HG03108 (cell line): ENCODE data around the gene MFSD6L.

Experiments used
- ATAC-seq: cut with Tn5 transposase; IDR thresholded peaks from one replicate; pipeline ENCODE4 v1.9.1; 2021; ENCODE audit warnings: moderate library complexity; ENCODE audit not compliant: unreplicated experiment

Gene MFSD6L, protein sequence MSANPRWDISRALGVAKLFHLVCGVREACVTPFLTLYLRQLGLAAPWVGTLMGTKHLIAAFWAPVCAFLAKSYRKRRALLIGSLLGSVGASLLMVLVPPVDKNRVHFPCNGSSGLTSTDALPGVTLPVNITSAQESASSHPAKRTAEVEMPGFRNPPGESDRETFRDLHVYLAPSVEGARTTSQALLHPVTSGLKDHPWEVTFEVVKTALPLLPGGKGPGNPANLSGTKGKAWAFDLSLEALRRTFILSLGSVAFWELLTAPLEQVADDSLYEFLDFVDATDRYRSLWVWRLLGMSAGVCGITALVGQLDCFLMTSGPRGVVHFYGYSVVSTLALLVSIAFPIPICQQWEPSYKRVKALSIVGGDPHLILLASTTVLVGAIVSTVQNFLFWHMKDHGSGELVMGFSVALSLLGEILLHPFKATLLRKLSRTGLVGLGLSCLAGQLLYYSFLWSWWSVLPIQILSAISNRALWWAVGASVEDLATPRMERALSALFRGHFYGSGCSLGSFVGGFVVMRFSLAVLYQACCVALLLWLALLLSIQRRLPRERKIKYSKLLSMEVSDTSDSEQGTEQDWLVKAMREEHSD

DNA sequence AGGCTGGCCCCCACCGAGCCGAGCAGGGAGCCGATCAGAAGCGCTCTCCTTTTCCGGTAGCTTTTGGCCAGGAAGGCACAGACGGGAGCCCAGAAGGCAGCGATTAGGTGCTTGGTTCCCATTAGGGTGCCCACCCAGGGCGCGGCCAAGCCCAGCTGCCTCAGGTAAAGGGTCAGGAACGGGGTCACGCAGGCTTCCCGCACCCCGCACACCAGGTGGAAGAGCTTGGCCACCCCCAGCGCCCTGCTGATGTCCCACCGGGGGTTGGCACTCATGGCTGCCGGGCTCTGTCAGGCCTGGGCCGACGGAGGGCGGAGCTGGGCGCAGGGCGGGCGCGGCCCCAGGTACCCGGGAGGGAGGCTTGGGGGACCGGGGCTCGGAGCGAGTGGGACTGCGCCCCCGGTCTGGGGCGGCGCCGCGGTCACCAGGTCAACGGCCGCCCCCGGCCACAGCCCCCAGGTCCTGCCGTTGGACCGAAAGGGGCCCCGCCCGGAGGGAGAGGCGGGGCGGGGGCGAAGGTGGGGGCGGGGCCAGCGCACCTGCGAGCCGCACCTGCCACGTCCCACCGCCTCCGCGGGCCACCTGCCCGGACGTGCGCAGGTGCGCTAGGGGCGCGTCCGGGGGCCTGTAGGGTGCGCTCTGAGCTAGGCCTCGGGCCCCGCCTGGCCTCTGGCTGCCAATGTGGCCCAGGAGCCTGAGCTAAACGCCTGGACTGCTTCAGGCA, at the start of gene MFSD6L:
Gene MFSD6L (minus strand): TSS at position 520 of the 724 bp plus-strand sequence. CDS start 245 bp downstream, at position 275.
- ATAC-seq = no peak

DNA sequence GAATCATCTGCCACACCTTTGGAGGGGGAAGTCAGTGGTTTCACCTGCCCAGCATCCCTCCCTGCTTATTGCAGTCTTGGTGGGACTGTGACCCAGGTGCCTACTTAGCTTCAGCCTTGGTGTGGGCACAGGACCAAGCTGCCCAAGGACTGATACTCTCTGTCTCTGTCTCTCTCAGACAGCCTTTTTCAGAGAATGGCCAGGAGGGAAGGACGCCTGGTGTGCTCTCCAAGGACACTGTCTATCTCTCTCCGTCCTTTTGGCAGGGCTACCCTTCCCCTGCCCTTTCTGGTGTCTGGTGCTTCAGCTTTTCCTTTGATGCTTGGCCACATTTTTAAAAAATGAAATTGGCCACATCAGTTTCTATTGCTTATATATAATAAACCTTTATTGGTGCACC, 48.7 kb upstream of the MFSD6L start:
- no peak for ATAC-seq

DNA sequence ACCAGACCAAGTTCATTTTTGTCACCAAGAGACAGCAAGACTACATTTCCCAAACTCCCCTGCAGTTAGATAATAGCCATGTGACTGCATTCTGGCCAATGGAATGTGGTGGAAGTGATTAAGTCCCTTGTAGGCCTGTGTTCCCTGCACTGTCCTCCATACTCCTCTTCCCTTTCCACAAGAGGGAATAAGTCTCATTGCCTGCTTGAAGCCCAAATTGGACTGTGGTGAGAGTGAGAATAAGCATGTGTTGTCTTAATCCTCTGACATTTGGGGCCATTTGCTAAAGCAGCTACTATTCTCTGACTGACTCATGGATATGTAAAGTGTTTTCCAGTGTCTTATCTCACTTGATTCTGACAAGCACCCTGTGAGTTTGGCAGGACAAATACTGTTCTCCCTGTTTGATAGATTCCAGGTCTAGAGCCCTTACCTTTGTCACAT, 47.6 kb upstream of the MFSD6L start:
- ATAC-seq = no peak

DNA sequence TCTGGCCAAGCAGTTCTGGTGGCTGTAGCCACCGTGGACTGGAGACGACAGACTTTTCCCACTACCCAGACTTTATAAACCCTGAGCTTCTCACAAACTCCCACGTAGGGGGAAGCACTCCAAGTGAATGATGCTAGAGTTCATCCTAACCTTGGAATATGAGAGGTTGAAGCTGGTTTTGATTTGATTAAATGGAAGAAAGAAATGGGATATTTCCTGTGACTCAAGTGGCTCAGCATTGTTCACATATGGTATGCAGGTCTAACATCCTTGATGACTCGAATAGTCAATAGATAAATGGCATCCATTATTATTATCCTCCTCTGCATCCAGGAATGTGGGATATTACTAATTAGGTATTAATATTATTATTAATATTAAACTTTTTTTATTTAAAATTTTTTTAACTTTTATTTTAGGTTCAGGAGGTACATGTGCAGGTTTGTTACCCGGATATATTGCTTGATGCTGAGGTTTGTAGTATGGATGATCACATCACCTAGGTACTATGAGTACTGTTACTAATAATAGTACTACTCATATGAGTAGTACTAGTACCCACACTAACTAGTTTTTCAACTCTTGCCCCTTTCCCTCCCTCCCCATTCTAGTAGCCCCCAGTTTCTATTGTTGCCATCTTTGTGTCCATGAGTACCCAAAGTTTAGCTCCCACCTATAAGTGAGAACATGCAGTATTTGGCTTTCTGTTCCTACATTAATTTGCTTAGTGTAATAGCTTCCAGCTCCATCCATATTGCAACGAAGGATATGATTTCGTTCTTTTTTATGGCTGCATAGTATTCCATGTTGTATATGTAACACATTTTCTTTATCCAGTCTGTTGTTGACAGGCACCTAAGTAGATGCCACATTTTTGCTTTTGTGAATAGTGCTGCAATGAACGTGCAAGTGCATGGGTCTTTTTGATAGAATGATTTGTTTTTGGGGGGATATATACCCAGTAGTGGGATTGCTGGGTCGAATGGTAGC, 45.4 kb upstream of the MFSD6L start:
- no peak for ATAC-seq

DNA sequence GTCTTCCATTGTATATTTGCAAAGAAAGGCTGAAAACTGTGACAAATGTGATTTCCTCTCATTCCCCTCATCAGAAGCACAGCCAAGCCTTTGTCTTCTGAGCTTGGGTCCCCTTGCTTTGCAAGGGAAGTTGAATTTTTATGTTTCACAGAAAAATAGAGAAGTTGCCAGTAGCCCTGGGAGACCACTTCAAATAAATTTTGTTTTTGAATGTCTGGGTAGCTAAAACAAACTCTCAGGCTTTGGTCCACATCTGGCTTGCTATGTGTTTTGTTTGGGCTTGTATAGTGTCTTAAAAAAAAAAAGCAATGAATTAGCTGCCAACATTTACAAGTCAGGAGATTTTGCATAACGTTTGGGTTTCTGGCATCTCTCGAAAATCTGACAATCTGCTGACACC, 44.2 kb upstream of the MFSD6L start:
- no peak for ATAC-seq

DNA sequence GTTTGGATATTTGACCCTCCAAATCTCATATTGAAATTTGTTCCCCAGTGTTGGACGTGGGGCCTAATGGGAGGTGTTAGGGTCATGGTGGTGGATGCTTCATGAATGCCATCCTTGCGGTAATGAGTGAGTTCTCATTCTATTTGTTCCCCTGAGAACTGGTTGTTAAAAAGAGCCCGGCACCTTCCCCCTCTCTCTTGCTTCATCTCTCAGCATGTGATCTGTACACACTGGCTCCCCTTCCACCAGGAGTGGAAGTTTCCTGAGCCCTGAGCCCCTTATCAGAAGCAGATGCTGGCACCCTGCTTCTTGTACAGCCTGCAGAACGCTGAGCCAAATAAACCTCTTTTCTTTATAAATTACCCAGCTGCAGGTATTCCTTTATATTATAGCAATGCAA, 42.7 kb upstream of the MFSD6L start:
- no peak for ATAC-seq

DNA sequence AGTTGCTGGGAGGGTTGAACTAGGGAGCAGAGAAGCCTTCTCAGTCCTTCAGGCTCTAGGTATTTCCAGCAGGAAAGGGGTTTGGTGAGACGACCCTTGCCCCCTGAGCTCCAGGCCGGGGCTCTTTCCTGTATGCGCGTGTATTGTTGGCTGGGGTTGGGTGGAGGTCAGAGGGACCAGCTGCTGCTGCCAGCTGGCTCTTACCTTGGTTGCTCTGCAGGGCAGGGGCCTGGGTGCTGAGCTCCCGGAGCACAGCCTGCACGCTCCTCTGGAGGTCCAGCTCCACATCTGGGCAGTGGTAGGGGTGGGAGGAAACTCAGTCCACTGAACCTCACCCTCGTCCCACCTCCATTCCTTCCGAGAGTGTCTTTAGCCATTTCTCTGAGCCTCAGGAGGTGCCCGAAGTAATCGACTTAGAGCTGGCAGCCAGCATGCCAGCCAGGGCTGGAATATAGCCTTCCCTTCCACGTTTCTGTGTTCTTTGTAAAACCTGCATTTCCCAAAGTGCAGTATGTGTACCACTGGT, 40.3 kb upstream of the MFSD6L start:
- no peak for ATAC-seq

DNA sequence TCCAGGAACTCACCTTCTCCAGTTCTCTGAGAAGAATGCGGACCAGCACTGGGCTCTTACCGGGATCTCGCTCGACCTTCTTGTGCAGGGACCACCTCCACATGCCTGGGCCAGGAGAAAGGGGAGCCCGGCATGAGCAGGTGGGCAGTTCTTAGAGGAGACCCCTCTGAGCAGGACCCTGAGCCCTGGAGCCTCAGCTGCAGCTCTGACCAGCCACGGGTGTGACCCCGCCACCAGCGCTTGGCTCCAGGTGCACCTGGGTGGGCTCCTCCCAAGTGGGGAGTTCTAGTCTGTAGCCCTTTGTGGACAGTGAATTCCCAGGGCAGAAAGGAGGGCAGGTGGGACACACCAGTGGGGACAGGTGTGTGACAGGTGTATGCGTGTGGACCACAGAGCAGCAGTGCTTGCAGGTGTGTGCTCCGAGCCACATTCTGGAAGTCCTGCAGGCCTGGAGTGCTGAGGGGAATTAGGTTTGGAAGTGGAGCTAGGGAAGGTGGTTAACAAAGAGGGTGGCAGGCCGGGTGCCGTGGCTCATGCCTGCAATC, 39.5 kb upstream of the MFSD6L start:
- no peak for ATAC-seq

DNA sequence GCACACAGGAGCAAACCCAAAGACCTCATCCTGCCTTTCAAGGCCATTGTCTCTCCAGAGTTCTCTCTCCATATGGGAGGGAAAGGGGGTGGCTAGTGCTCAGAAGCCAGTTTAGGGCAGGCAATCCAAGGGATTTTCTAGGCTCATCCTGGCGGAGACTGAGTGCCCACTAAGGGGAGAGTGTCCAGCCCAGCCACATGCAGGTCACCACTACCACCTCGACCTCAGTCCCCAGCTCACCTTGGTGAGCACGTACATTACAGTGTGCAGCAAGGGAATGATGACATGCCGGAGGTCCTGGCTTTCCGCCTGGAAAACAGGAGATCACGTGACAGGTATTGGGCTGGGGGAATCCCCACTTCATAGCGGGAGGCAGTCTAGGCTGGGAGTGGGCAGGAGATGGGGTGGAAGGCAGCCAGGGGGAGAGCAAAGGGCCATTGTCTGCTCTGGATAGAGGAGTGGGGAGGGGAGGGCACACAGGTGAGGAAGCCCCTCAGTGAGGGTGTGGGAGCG, 38.5 kb upstream of the MFSD6L start:
- ATAC-seq = no peak

DNA sequence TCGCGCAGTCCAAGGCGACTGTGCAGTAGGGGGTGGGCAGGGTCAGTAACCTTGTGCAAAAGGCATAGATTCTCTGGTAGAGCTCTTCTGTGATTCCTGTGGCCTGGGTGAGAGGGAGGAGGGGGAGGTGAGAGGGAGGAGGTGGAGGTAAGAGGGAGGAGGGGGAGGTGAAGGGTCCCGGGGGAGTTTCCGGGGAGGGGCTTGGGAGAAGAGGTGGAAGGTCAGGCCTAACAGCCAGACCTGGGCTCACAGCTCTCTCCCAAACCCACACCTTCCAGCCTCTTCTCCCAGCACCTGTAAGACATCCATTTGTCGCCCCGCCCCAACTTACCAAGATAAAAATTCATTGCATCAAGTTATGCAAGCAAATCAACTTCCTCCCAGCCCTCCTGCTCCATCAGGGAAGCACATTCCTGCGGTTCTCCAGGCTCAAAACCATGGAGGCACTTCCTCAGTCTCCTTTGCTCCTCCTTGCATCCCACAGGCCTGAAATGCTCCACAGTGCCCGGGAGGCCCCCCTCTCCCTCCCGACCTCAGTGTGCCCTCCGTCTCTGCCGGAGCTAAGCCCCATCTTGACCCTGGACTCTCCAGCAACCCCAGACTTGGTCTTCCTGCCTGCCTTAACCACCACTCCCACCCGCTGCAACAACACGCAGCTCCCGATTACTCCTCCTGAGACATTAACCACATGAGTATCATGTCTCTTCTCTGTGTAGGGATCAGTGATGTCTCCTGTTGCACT, 37.8 kb upstream of the MFSD6L start:
- no peak for ATAC-seq

DNA sequence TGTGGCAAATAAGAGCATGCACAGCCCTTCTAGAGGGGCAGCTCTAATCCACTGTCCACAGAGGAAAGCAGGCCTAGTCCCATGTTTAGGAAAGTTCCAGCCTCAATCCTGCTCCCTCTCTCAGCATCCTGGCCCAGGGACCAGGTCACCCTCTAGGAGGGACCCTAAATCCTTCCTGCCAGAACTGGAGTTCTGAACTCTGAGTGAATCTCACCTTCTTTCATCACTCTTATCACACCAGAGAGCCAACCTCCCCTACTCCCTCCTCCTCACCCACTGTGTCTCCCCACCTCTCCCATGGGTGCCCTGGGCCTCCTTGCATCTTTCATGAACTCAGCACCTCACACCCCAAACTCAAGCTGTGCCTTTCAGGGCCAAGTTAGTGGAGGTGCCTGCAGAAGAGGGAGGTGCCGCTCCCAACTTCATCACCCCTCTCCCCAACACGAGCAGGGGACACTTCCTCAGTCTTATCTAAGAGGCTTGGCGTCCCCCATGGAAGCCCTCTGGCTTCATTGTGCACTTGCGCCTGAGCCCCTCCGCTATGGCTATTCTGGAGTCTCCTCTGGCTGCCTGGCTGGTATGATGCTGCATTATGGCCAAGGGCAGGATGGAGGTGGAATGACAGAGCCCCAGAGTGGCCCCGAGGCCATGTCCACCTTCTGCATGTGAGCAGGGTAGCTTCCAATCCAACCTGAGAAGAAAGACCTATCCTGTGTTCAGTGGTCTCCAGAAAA, 36.6 kb upstream of the MFSD6L start:
- no peak for ATAC-seq

DNA sequence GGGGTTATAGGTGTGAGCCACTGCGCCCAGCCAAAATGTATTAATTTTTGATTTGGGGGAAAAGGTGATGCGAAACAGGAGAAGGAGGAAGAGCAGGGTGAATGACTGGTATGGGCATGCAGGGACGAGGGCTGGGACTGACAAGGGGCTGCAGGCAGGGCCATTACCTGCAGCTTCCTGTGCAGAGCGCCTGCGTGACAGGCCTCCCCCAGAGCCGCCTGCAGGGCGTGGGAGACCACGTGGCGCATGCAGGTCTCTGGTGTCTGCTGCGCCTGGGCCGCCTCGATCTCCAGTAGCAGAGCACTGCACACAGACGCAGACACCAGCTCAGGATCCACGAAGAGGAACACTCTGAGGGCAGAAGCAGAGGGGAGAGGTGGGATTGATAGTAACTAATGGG, 35.9 kb upstream of the MFSD6L start:
- ATAC-seq = no peak

DNA sequence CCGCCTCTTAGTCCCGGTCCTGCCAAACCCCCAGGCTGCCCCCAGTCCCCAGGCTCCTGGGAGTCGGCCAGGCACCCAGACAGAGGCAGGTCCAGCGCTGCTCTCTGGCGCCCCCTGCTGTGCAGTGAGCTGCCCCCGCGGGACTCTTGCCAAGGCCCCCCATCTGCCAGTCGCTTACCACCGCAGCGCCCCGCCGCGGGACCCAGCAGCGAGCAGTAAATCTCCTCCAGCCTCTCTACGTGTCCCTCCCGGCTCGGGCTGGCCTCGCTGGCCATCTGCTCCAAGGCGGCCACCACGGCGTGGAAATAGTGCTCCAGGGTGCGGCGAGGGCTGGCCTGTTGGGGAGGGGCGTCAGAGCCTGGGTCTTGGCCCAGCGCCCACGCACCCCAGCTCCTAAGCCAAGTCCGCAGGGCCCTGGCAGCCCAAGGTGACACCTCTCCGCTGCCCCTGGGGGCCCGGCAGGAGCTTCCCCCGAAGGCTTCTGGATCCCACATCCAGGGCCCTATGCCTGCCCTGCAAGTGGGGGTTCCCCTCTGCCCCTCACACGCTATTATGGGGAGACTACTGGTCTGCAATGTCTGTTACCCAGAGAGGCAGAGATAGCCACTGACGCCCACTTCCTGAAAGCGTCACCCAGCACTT, 33.7 kb upstream of the MFSD6L start:
- ATAC-seq = no peak

DNA sequence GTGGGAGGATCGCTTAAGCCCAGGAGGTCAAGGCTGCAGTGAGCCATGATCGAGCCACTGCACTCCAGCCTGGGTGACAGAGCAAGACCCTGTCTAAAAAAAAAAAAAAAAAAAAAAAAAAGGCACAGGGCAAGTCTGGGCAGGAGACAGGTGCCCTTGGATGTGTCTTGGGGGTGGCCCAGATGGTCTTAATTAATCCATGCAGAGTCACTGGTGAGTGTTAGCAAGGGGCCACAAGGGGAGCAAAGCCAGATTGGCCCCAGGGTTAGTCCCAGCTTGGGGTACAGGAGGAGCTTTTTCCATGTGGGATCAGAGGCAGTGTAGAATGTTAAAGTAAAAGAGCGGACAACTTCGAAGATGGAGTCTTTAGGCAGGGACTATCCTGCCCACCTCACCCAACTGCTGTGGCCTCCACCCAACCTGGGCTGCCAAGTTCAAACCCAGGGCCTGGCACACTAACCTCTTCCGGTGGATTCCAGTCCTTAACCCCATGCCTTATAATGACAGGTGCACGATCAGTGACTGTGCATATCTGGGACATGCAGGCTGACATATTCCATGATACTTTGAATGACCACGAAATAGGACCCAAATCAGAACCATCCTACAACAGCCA, 32.2 kb upstream of the MFSD6L start:
- ATAC-seq = no peak

DNA sequence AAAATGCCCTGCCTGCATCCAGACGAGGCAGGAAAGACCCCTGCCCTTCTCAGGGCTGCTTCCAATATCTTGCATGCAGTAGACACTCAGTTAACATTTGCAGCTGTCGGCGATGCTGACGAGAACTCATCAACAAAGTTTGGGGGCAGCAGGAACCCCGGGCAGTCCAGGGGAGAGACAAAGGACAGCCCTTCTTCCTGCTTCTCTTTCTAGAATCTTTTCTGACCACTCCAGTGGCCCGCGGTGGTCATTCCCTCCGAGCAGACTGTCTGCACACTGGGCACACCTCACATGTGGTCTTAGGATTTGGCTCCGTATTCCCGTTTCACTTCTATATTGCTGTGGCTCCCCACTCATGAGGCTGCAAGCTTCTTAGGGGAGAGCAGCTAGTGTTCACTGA, 31.0 kb upstream of the MFSD6L start:
- ATAC-seq = no peak

DNA sequence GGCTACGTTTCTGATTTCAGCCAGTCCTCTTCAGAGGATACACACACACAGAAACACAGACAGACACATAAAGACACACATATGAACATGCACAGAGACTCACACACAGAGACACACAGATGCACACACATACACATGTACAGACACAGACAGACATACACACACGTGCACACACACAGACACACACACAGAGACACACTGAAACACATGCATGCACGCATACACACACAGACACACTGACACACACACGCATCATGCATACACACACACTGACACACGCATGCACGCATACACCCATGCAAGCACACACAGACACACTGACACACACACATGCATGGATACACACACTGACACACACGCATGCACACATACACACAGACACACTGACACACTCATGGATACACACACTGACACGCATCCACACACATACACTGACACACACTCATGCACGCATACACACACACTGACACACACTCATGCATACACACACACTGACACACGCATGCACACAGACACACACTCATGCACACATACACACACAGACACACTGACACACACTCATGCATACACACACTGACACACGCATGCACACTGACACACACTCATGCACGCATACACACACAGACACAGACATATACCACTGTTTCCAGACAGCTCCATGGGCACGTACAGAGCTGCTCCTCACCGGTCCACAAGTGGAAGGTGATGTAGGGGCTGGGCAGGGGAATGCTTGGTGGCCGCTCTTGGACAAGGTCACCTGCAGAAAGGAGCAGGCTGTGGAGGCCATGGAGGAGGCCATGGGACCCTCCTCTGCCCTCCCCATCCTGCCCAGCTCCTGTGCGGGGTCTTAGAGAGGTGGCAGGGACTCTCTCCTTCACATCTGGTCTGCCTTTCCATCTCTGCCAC, 30.1 kb upstream of the MFSD6L start:
- no peak for ATAC-seq

DNA sequence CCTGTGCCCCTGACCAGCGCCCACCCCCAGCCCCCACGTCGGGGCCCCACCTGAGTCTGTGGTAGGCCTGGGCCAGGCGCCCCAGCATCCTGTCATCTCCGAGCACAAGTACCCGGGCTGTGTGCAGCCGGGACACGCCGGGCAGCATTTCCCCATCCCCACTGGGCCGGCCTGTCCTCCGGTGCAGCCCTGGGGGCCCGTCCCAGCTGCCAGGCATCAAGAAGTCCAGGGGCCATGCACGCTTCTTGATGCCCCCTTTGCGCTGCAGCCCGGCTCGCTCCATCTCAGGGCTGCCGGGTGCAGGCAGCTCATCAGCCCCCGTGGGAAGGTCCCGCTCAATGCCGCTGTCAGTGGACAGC, 29.3 kb upstream of the MFSD6L start:
- ATAC-seq = no peak
